Measurements from ENCODE around the gene MICU1. TPM values are rescaled to one million over a fixed set of nuclear protein-coding genes. Genes with fewer than 3 reads are reported as not detected.
"Not testable (repeated sequence)": the region's sequence is repeated elsewhere in the genome, so short reads cannot be mapped to it uniquely, and the experiment has no call there.

Gene MICU1
- total RNA-seq, 1 donor from 2014 or later, result 57.9 TPM

DNA sequence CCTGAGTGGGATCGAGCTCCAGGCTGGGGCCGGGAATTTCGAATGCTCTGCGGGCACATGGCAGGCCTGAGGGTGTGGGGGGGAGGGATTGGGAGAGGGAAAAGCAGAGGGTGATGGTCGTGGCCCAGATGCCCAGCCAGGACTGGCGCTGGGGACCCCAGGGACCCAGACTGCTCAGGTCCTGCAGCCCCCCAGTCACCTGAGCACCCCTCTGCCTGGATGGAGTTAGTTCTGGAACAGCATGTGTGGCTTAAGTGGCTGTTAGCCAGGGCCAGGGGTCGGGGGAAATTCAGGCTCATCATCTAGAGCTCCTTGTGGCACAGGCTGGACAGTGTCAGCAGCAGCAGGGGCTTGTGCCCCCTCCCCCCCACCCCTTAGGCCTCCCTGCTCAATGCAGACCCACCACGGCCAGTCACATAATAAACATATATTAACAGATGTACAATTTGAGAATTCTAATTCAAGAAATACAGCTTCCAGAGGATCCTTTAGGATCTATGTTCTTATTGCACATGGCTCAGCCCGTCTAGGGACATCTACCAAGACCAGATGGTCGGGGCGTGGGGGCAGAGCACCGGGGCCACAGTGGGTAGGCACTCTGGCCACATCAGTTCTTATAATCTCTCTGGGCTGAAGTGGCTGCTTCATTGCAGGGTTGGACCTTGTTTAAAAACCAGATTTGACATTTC is 293.3 kb downstream of the MICU1 start:
- H3K36me3 ChIP-seq (ENCODE audit: control insufficient read depth in 3 of 3, insufficient read depth in 3 of 3, low read length in 3 of 3), result peaks cover 4 to 7% (median 4%) of the 10 kb centered on the region in 3 donors
- H3K4me3 ChIP-seq (ENCODE audit: low read length in 3 of 3), result no peak overlapping the region
- H3K9ac ChIP-seq (ENCODE audit: low read depth in 1 of 3, low read length in 3 of 3), result peak overlapping the region in 1 of 3 donors; percentile 14
- H3K27ac ChIP-seq (ENCODE audit: low read depth, low read length), result no peak overlapping the region
- H3K4me1 ChIP-seq (ENCODE audit: control insufficient read depth in 3 of 3, insufficient read depth in 3 of 3, low read length in 3 of 3), result peaks cover 63 to 71% (median 68%) of the 10 kb centered on the region in 3 donors
- no peaks in the 10 kb centered on the region for H3K27me3 ChIP-seq (ENCODE audit: control insufficient read depth in 3 of 3, insufficient read depth in 3 of 3, low read length in 3 of 3)
- no peaks in the 10 kb centered on the region for H3K9me3 ChIP-seq (ENCODE audit: control insufficient read depth in 3 of 3, low read length in 3 of 3)

DNA sequence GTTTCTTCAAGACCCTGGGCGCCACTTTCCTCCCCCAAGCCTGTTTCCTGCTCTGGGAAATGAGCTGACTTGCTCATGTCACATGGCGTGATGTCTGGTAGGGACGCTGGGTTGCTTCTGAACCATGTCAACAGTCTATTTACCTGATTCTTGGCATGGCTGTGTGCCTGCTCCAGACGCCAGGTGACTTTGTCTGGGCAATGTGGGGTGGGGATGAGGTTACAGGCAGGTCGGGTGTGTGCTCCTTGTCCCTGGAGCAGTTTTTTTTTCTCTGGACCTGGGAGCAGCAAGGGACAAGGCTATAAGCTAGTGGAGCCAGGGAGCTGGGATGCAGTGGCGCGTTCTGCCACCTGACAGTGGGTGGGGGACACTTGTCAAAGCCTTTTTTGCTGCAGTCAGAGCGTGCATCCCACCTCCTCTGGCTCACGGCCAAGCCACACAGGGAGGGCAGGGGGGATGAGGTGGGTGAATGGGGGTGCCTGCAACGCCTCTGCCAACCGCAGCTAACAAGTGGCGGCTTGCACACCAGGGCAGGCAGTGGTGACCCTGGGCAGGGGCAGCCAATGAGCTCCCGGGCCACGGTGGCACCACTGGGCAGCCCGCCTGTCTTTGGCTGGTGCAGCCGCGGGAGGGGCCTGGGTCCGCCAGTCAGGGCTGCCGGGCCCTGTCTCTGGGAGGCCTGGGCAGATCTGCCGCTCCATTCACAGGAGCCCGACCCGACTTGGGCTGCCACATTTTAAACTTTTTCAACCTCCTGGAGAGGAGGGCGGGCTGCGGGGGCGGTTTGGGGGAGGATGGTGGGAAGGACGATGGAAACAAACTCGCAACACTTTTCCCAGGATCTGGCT is 294.1 kb downstream of the MICU1 start:
- Histone ChIP-seq H3K27me3 (ENCODE audit: control insufficient read depth in 3 of 3, insufficient read depth in 3 of 3, low read length in 3 of 3) (no peaks in the 10 kb centered on the region), H3K9ac (ENCODE audit: low read depth in 1 of 3, low read length in 3 of 3) (peak overlapping the region; percentile 21 to 68 (median 29)), H3K4me3 (ENCODE audit: low read length in 3 of 3) (peak overlapping the region in 2 of 3 donors; percentile 41 to 52), H3K9me3 (ENCODE audit: control insufficient read depth in 3 of 3, low read length in 3 of 3) (no peaks in the 10 kb centered on the region), H3K27ac (ENCODE audit: low read depth, low read length) (peak overlapping the region; percentile 19), H3K4me1 (ENCODE audit: control insufficient read depth in 3 of 3, insufficient read depth in 3 of 3, low read length in 3 of 3) (peaks cover 61 to 70% (median 67%) of the 10 kb centered on the region in 3 donors), H3K36me3 (ENCODE audit: control insufficient read depth in 3 of 3, insufficient read depth in 3 of 3, low read length in 3 of 3) (peaks cover 0 to 2% (median 2%) of the 10 kb centered on the region in 3 donors)

DNA sequence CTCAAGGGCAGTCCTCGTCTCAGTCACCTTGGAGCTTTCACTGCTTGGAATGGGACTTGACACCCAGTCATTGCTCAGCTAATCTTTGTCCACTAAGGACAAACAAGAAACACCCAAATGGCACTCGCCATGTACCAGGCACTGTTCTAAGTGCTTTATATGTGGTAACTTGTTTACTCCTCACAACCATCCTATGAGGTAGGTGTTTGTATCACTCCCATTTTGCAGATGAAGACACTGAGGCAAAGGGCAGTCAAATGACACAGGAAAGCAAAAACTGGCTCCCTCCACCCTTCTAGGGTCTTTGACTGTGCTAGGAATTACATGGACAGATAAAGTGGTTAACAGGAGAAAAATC is 295.8 kb downstream of the MICU1 start:
- Histone ChIP-seq H3K27ac (ENCODE audit: low read depth, low read length) (no peak overlapping the region), H3K4me3 (ENCODE audit: low read length in 3 of 3) (no peak overlapping the region), H3K27me3 (ENCODE audit: control insufficient read depth in 3 of 3, insufficient read depth in 3 of 3, low read length in 3 of 3) (no peaks in the 10 kb centered on the region), H3K9me3 (ENCODE audit: control insufficient read depth in 3 of 3, low read length in 3 of 3) (no peaks in the 10 kb centered on the region), H3K9ac (ENCODE audit: low read depth in 1 of 3, low read length in 3 of 3) (no peak overlapping the region), H3K4me1 (ENCODE audit: control insufficient read depth in 3 of 3, insufficient read depth in 3 of 3, low read length in 3 of 3) (peaks cover 49 to 62% (median 57%) of the 10 kb centered on the region in 3 donors), H3K36me3 (ENCODE audit: control insufficient read depth in 3 of 3, insufficient read depth in 3 of 3, low read length in 3 of 3) (no peaks in the 10 kb centered on the region)

DNA sequence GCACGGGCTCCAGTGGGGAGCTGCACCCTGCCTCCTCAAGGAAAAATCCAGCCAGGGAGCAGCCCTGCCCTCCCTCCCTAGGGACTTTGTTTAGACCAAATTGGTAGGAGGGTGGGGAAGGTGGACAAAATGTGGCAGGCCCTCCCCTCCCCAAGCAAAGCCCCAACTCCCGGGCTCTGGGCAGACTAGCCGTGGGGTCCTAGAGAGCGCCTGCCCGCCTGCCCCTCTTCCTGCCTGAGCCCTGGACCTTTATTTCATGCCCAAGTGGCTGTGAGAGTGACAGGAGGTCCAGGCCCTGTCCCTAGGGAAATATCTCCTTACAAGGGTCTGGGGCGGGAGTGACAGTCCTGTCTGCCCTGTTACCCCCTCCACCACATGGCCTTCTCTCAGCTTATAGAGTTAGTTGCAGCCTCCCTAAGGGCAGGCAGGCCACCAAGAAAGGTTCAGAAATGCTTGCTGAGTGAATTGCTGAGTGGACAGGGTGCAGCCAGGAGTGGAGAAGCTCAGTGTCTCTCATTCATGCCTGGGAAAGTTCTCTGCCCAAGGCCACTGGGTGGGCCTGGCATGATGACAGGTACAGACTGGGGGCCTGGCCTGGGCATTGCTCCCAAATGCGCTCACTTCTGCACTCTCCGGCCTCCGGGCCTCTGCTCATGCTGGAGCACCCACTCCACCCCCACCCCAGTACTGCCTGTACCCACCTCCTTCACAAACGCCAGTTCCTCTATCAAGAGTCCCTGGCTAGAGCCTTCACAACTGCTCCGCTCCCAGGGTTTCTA is 296.4 kb downstream of the MICU1 start:
- no peak overlapping the region for H3K27ac ChIP-seq (ENCODE audit: low read depth, low read length)
- H3K27me3 ChIP-seq (ENCODE audit: control insufficient read depth in 3 of 3, insufficient read depth in 3 of 3, low read length in 3 of 3), result no peaks in the 10 kb centered on the region
- peaks cover 49 to 62% (median 57%) of the 10 kb centered on the region in 3 donors for H3K4me1 ChIP-seq (ENCODE audit: control insufficient read depth in 3 of 3, insufficient read depth in 3 of 3, low read length in 3 of 3)

DNA sequence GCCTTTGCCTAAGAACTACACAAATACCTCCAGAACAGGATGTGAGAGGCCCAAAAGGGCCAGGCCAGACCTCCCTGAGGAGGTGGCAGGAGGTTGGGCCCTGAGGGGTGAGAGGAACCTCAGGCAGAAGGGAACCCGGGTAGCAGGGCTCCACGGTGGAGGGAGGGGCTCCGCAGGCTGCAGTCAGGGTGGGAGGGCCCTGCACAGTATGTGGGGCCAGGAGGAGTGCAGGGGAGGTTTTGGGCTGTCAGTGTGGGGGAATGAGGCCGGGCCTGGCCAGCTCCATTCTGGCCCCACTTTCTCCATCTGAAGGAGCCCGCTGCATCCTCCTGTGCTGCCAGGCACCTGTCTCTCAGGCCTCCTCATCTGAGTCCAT is 297.1 kb downstream of the MICU1 start:
- Histone ChIP-seq H3K9me3 (ENCODE audit: control insufficient read depth in 3 of 3, low read length in 3 of 3) (no peaks in the 10 kb centered on the region), H3K9ac (ENCODE audit: low read depth in 1 of 3, low read length in 3 of 3) (peak overlapping the region in 2 of 3 donors; percentile 51 to 75), H3K4me1 (ENCODE audit: control insufficient read depth in 3 of 3, insufficient read depth in 3 of 3, low read length in 3 of 3) (peaks cover 44 to 61% (median 52%) of the 10 kb centered on the region in 3 donors), H3K27me3 (ENCODE audit: control insufficient read depth in 3 of 3, insufficient read depth in 3 of 3, low read length in 3 of 3) (no peaks in the 10 kb centered on the region), H3K4me3 (ENCODE audit: low read length in 3 of 3) (no peak overlapping the region), H3K36me3 (ENCODE audit: control insufficient read depth in 3 of 3, insufficient read depth in 3 of 3, low read length in 3 of 3) (no peaks in the 10 kb centered on the region), H3K27ac (ENCODE audit: low read depth, low read length) (peak overlapping the region; percentile 75)

More for the DNA sequence above, 296.4 kb downstream of the MICU1 start:
- Histone ChIP-seq H3K36me3 (ENCODE audit: control insufficient read depth in 3 of 3, insufficient read depth in 3 of 3, low read length in 3 of 3) (no peaks in the 10 kb centered on the region), H3K4me3 (ENCODE audit: low read length in 3 of 3) (no peak overlapping the region), H3K9me3 (ENCODE audit: control insufficient read depth in 3 of 3, low read length in 3 of 3) (no peaks in the 10 kb centered on the region), H3K9ac (ENCODE audit: low read depth in 1 of 3, low read length in 3 of 3) (peak overlapping the region in 1 of 3 donors; percentile 33)

DNA sequence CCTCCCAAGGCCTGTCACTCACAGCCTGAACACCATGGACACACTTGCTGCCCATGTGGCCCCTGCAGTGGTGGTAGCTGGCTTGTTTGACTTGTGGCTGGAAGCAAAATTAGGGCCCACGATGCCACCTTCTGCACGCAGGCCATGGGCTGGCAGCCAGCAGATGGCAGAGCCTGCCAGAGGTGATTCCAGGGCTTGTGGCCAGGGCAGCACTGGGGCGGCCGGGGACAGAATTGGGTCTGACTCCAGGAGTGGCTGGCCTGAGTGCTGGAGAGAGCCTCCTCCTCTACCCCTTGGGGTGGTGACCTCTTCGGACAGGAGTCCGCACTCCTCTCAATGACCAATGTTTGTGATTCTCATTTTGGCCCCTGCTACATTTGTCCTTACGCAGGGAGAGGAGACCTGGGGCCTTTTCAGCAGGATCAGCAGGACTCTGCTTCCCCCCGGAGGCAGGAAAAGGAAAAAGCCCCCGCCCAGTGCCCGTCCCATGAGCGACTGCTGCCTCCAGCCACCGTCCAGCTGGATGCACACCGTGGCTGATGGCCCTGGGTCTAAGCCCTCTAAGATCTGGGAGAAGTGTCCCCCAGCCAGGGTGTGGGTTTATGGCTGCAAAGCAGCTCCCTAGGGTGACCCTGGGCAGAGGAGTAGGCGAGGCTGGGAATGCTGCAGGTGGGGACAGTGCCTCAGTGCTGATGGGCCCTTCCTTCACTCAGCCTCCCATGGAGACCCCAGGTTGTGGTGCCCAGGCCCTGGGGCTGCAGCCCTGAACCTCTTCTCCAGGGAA is 297.6 kb downstream of the MICU1 start:
- peaks cover 42 to 67% (median 50%) of the 10 kb centered on the region in 3 donors for H3K4me1 ChIP-seq (ENCODE audit: control insufficient read depth in 3 of 3, insufficient read depth in 3 of 3, low read length in 3 of 3)
- H3K36me3 ChIP-seq (ENCODE audit: control insufficient read depth in 3 of 3, insufficient read depth in 3 of 3, low read length in 3 of 3), result no peaks in the 10 kb centered on the region
- H3K9ac ChIP-seq (ENCODE audit: low read depth in 1 of 3, low read length in 3 of 3), result peak overlapping the region; percentile 51 to 75 (median 68)
- H3K27ac ChIP-seq (ENCODE audit: low read depth, low read length), result peak overlapping the region; percentile 75
- H3K27me3 ChIP-seq (ENCODE audit: control insufficient read depth in 3 of 3, insufficient read depth in 3 of 3, low read length in 3 of 3), result no peaks in the 10 kb centered on the region
- H3K4me3 ChIP-seq (ENCODE audit: low read length in 3 of 3), result peak overlapping the region in 2 of 3 donors; percentile 42 to 58
- no peaks in the 10 kb centered on the region for H3K9me3 ChIP-seq (ENCODE audit: control insufficient read depth in 3 of 3, low read length in 3 of 3)

DNA sequence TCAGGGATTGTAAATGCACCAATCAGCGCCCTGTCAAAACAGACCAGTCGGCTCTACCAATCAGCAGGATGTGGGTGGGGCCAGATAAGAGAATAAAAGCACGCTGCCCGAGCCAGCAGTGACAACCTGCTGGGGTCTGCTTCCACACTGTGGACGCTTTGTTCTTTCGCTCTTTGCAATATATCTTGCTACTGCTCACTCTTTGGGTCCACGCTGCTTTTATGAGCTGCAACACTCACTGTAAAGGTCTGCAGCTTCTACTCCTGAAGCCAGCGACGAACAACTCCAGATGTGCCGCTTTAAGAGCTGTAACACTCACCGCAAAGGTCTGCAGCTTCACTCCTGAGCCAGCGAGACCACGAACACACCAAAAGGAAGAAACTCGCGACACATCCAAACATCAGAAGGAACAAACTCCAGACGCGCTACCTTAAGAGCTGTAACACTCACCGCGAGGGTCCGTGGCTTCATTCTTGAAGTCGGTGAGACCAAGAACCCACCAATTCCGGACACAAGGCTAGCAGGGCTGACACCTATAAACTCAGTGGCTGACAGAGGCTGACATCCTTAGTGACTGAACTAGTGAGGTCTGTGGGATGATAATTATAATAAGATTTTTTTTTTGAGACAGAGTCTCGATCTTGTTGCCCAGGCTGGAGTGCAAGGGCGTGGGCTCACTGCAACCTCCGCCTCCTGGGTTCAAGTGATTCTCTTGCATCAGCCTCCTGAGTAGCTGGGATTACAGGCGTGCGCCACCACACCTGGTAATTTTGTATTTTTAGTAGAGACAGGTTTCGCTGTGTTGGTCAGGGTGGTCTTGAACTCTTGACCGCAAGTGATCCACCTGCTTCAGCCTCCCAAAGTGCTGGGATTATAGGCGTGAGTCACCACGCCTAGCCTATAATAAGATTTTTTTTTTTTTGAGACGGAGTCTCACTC is 298.9 kb downstream of the MICU1 start:
- H3K9ac ChIP-seq (ENCODE audit: low read depth in 1 of 3, low read length in 3 of 3); H3K9me3 ChIP-seq (ENCODE audit: control insufficient read depth in 3 of 3, low read length in 3 of 3); H3K36me3 ChIP-seq (ENCODE audit: control insufficient read depth in 3 of 3, insufficient read depth in 3 of 3, low read length in 3 of 3); H3K4me3 ChIP-seq (ENCODE audit: low read length in 3 of 3); H3K27me3 ChIP-seq (ENCODE audit: control insufficient read depth in 3 of 3, insufficient read depth in 3 of 3, low read length in 3 of 3): not testable (repeated sequence)
- H3K4me1 ChIP-seq (ENCODE audit: control insufficient read depth in 3 of 3, insufficient read depth in 3 of 3, low read length in 3 of 3), result peaks cover 37 to 74% (median 43%) of the 10 kb centered on the region in 3 donors
- H3K27ac ChIP-seq (ENCODE audit: low read depth, low read length), result peak overlapping the region; percentile 75

DNA sequence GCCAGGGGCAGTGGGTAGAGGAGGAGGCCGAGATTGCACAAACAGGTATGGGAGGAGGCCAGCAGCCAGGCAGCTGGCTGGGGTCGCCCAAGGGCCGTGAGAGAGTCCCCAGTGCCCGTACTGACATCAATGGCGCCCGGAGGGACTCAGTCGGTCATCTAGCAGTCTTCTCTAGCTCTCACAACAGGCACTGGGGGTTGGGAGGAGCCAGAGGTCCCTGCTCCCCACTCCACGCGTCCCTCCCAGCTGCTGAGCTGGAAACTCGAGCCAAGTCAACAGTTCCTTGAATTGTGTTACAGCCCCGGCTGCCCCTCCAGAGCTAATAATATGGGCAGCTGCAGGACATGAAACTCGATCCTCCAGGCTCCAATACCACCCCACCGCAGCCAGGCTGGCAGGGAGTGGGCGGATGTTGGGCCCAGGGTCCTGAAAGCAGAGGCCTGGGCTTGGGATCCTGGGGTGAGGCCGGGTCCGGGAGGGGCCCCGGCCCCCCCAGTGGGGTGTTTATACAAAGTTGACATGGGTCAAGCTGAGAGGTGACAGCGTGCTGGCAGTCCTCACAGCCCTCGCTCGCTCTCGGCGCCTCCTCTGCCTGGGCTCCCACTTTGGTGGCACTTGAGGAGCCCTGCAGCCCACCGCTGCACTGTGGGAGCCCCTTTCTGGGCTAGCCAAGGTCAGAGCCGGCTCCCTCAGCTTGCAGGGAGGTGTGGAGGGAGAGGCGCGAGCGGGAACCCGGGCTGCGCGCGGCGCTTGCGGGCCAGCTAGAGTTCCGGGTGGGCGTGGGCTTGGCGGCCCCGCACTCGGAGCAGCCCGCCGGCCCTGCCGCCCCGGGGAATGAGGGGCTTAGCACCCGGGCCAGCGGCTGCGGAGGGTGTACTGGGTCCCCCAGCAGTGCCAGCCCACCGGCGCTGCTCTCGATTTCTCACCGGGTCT is 300.4 kb downstream of the MICU1 start:
- H3K4me1 ChIP-seq (ENCODE audit: control insufficient read depth in 3 of 3, insufficient read depth in 3 of 3, low read length in 3 of 3), result peaks cover 33 to 73% (median 38%) of the 10 kb centered on the region in 3 donors

More for the DNA sequence above, 300.4 kb downstream of the MICU1 start:
- peak overlapping the region; percentile 51 to 68 (median 63) for H3K4me3 ChIP-seq (ENCODE audit: low read length in 3 of 3)
- not testable (repeated sequence) for H3K36me3 ChIP-seq (ENCODE audit: control insufficient read depth in 3 of 3, insufficient read depth in 3 of 3, low read length in 3 of 3); H3K9me3 ChIP-seq (ENCODE audit: control insufficient read depth in 3 of 3, low read length in 3 of 3); H3K27me3 ChIP-seq (ENCODE audit: control insufficient read depth in 3 of 3, insufficient read depth in 3 of 3, low read length in 3 of 3)
- H3K27ac ChIP-seq (ENCODE audit: low read depth, low read length), result peak overlapping the region; percentile 81
- H3K9ac ChIP-seq (ENCODE audit: low read depth in 1 of 3, low read length in 3 of 3), result peak overlapping the region; percentile 69 to 81 (median 72)

Data from skeletal muscle tissue (tissue), 4 donors.